Upper lobe of left lung (tissue), 4 donors: ENCODE measurements around the gene DGKK.

Experiments used
- CTCF ChIP-seq, 6 experiments: fragments of 450-650 bp in 4 of 6; fragments of 200-600 bp in 2 of 6; sonication (generic) in 2 of 6; IDR thresholded peaks; one replicate each; pipeline ENCODE4 v1.5.1; 2016 to 2019; ENCODE audit warnings: antibody characterized with exemption in 6 of 6
- EP300 ChIP-seq, 4 donors: sonication (generic); formaldehyde crosslinking; IDR thresholded peaks; one replicate each; pipeline ENCODE4 v1.5.1; 2017; ENCODE audit warnings: antibody characterized with exemption in 4 of 4, control low read depth in 2 of 4
- POLR2A ChIP-seq, 4 donors: fragments of 450-650 bp; IDR thresholded peaks; one replicate each; pipeline ENCODE4 v1.5.1; 2016 to 2017; ENCODE audit warnings: antibody characterized with exemption in 4 of 4, mild to moderate bottlenecking in 2 of 4
- POLR2AphosphoS5 ChIP-seq, 2 donors: sonication (generic); formaldehyde crosslinking; IDR thresholded peaks; one replicate each; pipeline ENCODE4 v1.5.1; 2017; ENCODE audit warnings: antibody characterized with exemption in 2 of 2

GRCh38 chrX:50432829-50433289 is 37.8 kb downstream of the DGKK start:
- TF ChIP-seq CTCF (IDR thresholded peaks at IDR 0.05) (no peak), POLR2A (IDR thresholded peaks at IDR 0.05) (no peak), POLR2AphosphoS5 (IDR thresholded peaks at IDR 0.05) (no peak), EP300 (IDR thresholded peaks at IDR 0.05) (no peak)
